Measurements from ENCODE around the gene SNRNP25. TPM values are rescaled to one million over a fixed set of nuclear protein-coding genes. Genes with fewer than 3 reads are reported as not detected.

SNRNP25 gene
- total and polyA plus RNA-seq, 2 donors from 2014 or later, result 14.7 to 60.3 TPM

DNA sequence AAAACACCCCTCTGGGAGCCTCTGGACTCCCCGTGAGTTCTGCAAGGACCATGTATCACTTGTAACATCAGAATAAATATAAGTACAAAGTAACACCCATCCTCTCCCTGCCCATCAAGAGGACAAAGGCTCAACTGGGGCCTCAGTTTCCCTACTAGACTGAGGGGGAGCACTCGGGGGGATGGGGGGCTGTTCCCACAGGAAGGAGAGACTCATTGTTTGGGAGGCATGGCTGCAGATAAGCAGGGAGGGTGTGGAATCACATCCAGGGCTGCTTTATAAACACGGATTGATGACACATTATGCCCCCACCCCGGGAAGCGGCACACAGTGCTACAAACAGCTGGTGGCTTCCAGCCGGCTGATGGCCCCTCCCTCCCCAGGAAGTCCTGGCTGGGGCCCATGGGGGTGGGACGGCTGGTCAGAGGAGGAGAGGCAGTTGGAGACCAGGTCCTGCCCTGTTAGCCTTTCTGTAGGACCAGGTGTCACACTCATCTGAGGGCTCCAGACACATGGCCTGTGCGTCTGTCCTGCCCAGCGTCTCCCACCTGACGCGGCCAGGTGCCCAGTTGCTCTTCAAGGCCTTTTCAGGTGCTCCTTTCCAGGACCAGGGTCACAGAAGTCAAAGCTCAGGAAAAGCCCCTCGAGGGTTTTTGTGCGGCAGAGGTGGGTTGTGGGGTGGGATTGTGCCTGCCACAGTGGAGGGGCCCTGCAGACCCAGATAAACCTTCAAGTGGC, 23.1 kb downstream of the SNRNP25 start:
- TF ChIP-seq, protein P1, sequence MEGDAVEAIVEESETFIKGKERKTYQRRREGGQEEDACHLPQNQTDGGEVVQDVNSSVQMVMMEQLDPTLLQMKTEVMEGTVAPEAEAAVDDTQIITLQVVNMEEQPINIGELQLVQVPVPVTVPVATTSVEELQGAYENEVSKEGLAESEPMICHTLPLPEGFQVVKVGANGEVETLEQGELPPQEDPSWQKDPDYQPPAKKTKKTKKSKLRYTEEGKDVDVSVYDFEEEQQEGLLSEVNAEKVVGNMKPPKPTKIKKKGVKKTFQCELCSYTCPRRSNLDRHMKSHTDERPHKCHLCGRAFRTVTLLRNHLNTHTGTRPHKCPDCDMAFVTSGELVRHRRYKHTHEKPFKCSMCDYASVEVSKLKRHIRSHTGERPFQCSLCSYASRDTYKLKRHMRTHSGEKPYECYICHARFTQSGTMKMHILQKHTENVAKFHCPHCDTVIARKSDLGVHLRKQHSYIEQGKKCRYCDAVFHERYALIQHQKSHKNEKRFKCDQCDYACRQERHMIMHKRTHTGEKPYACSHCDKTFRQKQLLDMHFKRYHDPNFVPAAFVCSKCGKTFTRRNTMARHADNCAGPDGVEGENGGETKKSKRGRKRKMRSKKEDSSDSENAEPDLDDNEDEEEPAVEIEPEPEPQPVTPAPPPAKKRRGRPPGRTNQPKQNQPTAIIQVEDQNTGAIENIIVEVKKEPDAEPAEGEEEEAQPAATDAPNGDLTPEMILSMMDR (IDR thresholded peaks at IDR 0.05; ENCODE audit: borderline replicate concordance, extremely low read depth, insufficient read depth), result no peak
- no peaks in the 10 kb centered on the region for H3K36me3 ChIP-seq (ENCODE audit: control insufficient read depth in 2 of 3, insufficient read depth in 3 of 3, low read length in 3 of 3)
- FAIRE-seq, result no peak
- H3K9me3 ChIP-seq (ENCODE audit: control insufficient read depth in 2 of 3, insufficient read depth in 1 of 3, low read length in 3 of 3), result no peaks in the 10 kb centered on the region
- no peaks in the 10 kb centered on the region for H3K27me3 ChIP-seq (ENCODE audit: control insufficient read depth, insufficient read depth, low read length)
- H3K4me3 ChIP-seq (ENCODE audit: low read length in 3 of 3), result peak overlapping the region in 1 of 3 donors; percentile 86
- peaks cover 3 to 32% (median 5%) of the 10 kb centered on the region in 3 donors for H3K4me1 ChIP-seq (ENCODE audit: control insufficient read depth in 2 of 3, insufficient read depth in 2 of 3, low read depth in 1 of 3, low read length in 3 of 3)
- H3K9ac ChIP-seq (ENCODE audit: low read length in 3 of 3), result peak overlapping the region in 1 of 3 donors; percentile 19
- peak in 2 of 5 donors; percentile 65 to 89 for DNase-seq
- H3K27ac ChIP-seq (ENCODE audit: low read depth in 2 of 2, low read length in 2 of 2), result peak overlapping the region; percentile 78 to 80
- intact Hi-C loops (cut with DNase I), result no loop called here

DNA sequence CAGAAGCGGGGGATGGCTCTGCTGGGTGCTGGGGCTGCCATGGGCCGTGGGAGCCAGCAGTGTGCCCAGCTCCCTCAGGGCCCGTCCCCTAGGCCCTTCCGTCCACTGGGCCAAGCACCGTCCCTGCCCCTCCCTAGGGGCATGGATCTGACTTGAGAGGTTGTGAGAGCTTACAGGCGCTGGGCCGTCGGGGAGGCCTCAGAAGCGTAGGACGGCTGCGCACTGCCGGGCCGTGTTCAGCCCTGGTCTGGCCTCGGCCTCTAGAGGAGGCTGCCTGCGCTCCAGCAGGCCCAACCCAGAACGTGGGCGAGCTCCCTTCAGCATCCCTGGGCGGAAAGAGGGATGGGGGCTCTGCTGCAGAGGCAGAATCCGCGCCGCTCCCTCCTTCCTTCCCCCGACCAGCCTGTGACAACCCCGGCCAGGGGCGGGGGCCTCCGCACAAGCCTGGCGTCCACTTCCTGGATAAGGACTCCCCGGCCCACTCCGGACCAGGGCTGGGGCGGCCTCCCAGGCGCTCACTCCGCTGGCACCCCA, 23.7 kb downstream of the SNRNP25 start:
- TF ChIP-seq, protein P1 (IDR thresholded peaks at IDR 0.05; ENCODE audit: borderline replicate concordance, extremely low read depth, insufficient read depth), result no peak
- intact Hi-C loops (cut with DNase I), result no loop called here
- Histone ChIP-seq H3K9me3 (ENCODE audit: control insufficient read depth in 2 of 3, insufficient read depth in 1 of 3, low read length in 3 of 3) (no peaks in the 10 kb centered on the region), H3K4me1 (ENCODE audit: control insufficient read depth in 2 of 3, insufficient read depth in 2 of 3, low read depth in 1 of 3, low read length in 3 of 3) (peaks cover 3 to 32% (median 5%) of the 10 kb centered on the region in 3 donors), H3K27me3 (ENCODE audit: control insufficient read depth, insufficient read depth, low read length) (no peaks in the 10 kb centered on the region), H3K27ac (ENCODE audit: low read depth in 2 of 2, low read length in 2 of 2) (peak overlapping the region; percentile 78 to 80), H3K9ac (ENCODE audit: low read length in 3 of 3) (peak overlapping the region in 2 of 3 donors; percentile 19 to 32), H3K4me3 (ENCODE audit: low read length in 3 of 3) (peak overlapping the region in 2 of 3 donors; percentile 24 to 86), H3K36me3 (ENCODE audit: control insufficient read depth in 2 of 3, insufficient read depth in 3 of 3, low read length in 3 of 3) (no peaks in the 10 kb centered on the region)
- peak; percentile 49 to 90 (median 78) for DNase-seq
- FAIRE-seq, result no peak

DNA sequence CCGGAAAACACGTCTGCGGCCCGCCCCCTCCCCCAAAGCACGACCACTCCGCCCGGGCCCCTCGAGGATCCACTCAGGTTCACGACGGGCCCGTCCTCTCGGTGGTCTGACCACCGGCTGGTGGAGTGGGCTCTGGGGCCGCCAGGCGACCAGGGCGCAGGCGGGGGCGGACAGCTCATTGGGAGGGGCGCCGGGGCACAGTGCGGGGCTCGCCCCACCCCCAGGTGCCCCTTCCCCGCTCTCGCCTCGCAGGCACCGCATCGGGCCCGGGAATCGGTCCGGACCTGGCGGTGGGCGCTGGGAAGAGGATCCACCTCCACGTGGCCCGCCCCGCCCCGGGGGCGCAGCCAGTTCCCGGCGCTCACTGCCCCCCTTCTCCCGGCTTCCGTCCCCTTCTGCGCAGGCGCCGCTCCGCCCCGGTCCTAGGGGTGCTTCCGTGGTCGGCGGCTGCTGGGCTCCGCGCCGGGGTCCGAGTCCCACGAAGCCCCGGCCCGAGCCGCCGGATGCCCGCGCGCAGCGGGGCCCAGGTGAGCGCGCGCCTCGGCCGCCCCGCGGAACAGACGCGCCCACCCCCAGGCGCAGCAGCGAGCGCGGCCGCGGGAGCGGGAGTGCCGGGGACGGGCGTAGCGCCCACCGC, 24.3 kb downstream of the SNRNP25 start, which contains the start of gene MPG:
Gene MPG, plus strand, starts transcription at position 419 of the 637 bp plus-strand sequence. Its CDS starts 85 bp downstream, at position 504.
- FAIRE-seq, result no peak

More for the DNA sequence above, 24.3 kb downstream of the SNRNP25 start, which contains the start of gene MPG:
- Histone ChIP-seq H3K4me3 (ENCODE audit: low read length in 3 of 3) (peak within 1 kb of the TSS; percentile 58 to 86 (median 71)), H3K4me1 (ENCODE audit: control insufficient read depth in 2 of 3, insufficient read depth in 2 of 3, low read depth in 1 of 3, low read length in 3 of 3) (peaks cover 1 to 29% (median 5%) of the 10 kb centered on the region in 3 donors), H3K9ac (ENCODE audit: low read length in 3 of 3) (peak within 1 kb of the TSS; percentile 33 to 84 (median 71)), H3K36me3 (ENCODE audit: control insufficient read depth in 2 of 3, insufficient read depth in 3 of 3, low read length in 3 of 3) (no peaks in the 10 kb centered on the region), H3K27me3 (ENCODE audit: control insufficient read depth, insufficient read depth, low read length) (no peaks in the 10 kb centered on the region), H3K27ac (ENCODE audit: low read depth in 2 of 2, low read length in 2 of 2) (peak within 1 kb of the TSS; percentile 78 to 80), H3K9me3 (ENCODE audit: control insufficient read depth in 2 of 3, insufficient read depth in 1 of 3, low read length in 3 of 3) (no peaks in the 10 kb centered on the region)
- TF ChIP-seq, protein P1 (IDR thresholded peaks at IDR 0.05; ENCODE audit: borderline replicate concordance, extremely low read depth, insufficient read depth), result no peak
- intact Hi-C loops (cut with DNase I), result no loop called here
- peak; percentile 88 to 96 (median 89) for DNase-seq
